Measurements from ENCODE around the gene DCLK2.

DNA sequence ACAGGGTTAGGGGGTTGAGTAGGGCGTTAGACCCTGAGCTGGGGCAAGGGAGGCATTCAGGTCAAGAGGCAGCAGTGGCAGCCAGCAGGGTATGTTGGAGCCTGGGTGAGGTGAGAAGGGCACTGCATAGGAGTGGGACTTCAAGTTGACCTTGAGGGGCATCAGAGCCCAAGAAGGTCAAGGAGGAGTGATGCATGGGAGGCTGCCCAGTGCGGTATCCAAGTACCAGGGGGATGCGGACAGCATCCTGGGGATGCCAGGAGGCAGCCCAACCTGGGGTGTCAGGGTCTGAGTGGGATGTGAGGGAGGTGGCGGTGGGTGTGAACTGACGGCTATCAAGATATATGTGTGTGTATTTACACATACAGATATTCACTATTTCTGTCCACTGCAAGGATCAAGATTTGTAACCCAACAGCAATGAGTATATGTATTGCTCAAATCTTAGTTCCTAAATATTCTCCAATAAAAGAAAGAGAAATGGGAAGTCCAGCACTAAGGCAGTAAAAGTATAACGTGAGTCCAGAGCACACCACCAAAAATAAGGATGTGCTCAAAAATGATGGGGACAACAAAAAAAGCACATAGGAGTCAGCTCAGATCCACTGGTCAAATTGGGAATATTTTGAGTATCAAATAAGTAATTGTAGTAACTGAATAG is 9.8 kb upstream of the DCLK2 start:
- TF ChIP-seq, protein P1, sequence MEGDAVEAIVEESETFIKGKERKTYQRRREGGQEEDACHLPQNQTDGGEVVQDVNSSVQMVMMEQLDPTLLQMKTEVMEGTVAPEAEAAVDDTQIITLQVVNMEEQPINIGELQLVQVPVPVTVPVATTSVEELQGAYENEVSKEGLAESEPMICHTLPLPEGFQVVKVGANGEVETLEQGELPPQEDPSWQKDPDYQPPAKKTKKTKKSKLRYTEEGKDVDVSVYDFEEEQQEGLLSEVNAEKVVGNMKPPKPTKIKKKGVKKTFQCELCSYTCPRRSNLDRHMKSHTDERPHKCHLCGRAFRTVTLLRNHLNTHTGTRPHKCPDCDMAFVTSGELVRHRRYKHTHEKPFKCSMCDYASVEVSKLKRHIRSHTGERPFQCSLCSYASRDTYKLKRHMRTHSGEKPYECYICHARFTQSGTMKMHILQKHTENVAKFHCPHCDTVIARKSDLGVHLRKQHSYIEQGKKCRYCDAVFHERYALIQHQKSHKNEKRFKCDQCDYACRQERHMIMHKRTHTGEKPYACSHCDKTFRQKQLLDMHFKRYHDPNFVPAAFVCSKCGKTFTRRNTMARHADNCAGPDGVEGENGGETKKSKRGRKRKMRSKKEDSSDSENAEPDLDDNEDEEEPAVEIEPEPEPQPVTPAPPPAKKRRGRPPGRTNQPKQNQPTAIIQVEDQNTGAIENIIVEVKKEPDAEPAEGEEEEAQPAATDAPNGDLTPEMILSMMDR (IDR thresholded peaks at IDR 0.05; ENCODE audit: insufficient read depth, low read length, poor library complexity, severe bottlenecking): no peak
- TF ChIP-seq EZH2phosphoT487 (conservative IDR thresholded peaks at IDR 0.05; ENCODE audit: low read length): no peak

Measured in SU-DHL-6 (cell line).